ENCODE measurements around the gene DBT.

DNA sequence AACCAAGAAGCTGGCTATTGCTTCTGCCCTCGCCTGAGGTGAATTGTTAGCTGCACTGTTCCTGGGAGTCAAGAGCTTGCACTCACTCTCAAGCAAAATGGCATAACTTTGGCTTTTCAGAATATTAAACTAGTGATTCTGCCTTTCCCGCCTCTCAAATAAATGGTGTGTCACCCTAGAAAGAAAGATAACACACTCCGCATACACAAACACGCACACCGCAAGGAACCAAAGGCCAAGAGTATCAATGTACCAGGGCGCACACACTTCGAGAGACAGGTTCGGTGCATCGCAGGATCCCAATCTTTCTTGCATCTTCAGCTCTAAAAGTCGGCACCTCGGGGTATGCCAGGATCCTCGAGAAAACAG is 15.9 kb upstream of the DBT start:
- TF ChIP-seq POLR2AphosphoS5 (IDR thresholded peaks at IDR 0.05; ENCODE audit: low read depth, low read length) (no peak), POLR2A (IDR thresholded peaks at IDR 0.05; ENCODE audit: low read depth, low read length) (no peak)
